SK-MEL-5 (cell line): ENCODE results near the gene ESPNL. TPM values are rescaled to one million over a fixed set of nuclear protein-coding genes. Genes with fewer than 3 reads are reported as not detected.

Source experiments
- DNase-seq: peaks from one replicate; pipeline ENCODE4 v3.0.0-alpha.2; 2016; ENCODE audit warnings: low read depth, low spot score
- in situ Hi-C: cut with HindIII; loops from 2 replicates; pipeline ENCODE4 v1.10.0; 2016; ENCODE audit warnings: low sequenced_read_pairs, high pct_unique_total_duplicates, low pct_unique_long_range_greater_than_20kb
- total RNA-seq: library from RNA; depleted of rRNA; stranded (reverse); fragments of >200 nt; shearing (Covaris generic); gene quantifications from 2 replicates; pipeline ENCODE4 v1.2.3, GENCODE V29; 2014

ESPNL gene
- total RNA-seq, 1 experiment from 2014 or later = 0.29 TPM

GRCh38 chr2:238142382-238143205 lies 42.5 kb downstream of the ESPNL start:
- in situ Hi-C loops = no loop called here
- no peak for DNase-seq

DNA sequence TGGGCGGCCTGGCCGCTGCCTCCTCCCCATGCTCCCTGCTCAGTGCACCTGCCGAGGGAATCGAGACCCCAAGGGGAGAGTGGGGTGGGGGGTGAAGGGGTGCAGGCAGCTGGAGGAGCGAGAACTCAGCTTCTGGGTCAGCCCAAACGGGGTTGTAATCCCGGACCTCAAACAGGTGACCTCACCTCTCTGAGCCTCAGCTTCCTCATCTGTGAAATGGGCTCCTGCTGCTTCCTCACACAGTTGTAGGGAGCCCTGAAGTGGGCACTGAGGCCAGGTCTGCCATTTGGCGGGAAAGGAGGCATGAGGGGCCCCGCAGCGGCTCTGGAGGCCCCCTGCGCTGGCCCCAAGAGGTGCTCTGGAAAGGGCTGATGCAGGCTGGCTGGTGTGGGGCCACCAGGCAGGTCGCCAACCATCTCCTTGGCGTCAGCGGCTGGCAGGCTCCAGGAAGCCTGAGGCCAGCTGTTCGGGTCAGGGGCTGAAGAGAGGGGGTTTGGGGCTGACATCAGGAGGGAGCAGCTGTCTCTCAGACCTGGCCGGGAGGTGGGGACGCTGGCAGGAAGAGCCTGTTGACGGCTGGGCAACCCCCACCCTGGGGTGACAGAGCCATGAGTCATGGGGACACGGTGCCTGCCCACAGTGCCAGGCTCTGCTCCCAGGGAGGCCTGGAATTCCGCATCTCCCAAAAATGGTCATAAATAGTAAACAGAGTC lies 43.3 kb downstream of the ESPNL start:
- no peak for DNase-seq
- in situ Hi-C loops = no loop called here

DNA sequence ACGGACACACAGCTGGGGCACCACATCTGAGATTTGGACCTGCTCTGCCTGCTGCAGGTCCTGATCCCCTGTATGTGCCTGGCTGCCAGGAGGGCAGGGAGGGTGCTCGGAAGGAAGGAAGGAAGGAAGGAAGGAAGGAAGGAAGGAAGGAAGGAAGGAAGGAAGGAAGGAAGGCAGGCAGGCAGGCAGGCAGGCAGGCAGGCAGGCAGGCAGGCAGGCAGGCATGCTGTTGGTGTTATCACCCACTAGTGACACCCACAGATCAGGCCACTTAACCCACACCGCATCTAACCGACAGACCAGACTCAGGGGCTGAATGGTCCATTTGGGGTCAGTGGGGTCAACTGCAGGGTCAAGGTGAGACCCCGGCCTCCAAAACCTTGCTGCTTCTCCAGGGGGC lies 44.1 kb downstream of the ESPNL start:
- in situ Hi-C loops = no loop called here
- DNase-seq = no peak

GRCh38 chr2:238145046-238145445 lies 44.9 kb downstream of the ESPNL start:
- in situ Hi-C loops = no loop called here
- DNase-seq = no peak

DNA sequence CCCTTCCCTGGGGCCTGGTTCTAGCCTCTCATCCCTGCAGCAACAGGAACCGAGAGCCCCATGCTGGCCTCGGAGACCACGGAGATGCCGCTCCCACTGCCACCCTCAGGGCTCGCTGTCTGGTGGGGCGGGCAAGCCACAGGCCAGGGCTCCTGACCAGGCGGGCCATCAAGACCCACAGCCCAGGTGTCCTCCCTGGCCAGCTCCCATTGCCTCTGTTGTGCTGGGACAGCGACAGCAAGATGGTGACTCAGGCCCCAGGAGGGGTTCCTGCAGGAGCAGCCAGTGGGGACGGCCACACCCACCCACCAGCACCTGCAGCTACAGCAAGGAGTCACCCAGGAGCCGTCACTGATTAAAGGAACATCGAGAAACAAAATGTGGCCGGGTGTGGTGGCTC lies 45.7 kb downstream of the ESPNL start:
- no peak for DNase-seq
- in situ Hi-C loops = no loop called here

DNA sequence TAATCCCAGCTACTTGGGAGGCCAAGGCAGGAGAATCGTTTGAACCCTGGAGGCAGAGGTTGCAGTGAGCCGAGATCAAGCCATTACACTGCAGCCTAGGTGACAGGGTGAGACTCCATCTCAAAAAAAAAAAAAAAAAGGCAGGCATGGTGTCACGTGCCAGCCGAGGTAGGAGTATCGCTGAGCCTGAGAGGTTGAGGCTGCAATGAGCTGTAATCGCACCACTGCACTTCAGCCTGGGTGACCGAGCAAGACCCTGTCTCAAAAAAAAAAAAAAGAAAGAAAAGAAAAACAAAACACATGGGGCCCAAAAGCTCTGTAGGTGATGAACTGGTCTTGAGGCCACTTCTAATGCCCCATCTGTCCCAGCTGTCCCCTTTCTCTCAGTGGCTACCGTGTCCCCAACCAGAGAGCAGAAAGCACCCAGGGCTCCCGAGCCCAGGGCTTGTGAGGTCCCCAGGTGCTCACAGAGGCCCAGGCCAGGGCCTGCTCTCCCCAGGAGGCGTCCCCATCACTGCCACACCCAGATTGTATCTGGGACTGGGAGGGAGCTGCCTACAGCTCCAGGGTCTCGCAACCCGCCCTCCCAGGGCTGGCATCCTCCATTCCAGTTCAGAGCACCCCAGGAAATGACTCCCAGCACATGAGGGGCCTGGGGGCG lies 46.9 kb downstream of the ESPNL start:
- no peak for DNase-seq
- in situ Hi-C loops = no loop called here

- in situ Hi-C loops = no loop called here
- DNase-seq = no peak
These were observed 48.8 kb downstream of the ESPNL start for GRCh38 chr2:238148981-238149380.

GRCh38 chr2:238149841-238150572 lies 49.9 kb downstream of the ESPNL start:
- no peak for DNase-seq
- in situ Hi-C loops = no loop called here

DNA sequence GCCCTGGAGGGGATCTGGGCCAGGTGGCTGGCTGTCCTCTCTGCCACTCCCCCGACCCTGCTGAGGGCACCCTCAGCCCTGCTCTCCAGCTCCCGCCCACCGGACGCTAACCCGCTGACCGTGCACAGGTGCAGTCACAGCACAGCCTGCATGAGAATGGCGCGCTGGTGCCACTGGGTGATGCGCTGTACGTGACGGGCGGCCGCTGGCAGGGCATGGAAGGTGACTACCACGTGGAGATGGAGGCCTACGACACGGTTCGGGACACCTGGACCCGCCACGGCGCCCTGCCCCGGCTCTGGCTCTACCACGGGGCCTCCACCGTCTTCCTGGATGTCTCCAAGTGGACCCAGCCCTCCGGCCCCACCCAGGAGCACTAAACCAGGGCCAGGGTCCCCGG lies 50.5 kb downstream of the ESPNL start:
- DNase-seq = no peak
- in situ Hi-C loops = no loop called here

DNA sequence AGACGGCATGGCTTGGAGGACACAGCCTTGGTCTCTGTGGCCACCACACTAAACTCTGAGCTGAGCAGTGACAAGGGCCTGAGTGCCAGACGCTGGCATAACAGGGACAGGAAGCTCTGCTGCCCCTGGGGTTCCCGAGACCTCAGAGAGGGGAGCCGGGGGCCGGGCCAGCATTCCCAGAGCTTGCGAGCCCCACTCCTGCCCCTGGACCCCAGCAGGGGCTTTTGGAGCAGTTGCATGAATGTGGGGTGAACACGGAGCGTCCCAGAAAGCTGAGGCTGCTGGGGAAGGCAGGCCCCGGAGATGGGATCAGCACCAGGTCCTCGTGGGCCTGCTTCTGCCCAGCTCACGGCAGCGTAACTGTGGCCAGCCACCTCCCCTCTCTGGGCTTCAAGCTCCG lies 51.1 kb downstream of the ESPNL start:
- DNase-seq = no peak
- in situ Hi-C loops = no loop called here

DNA sequence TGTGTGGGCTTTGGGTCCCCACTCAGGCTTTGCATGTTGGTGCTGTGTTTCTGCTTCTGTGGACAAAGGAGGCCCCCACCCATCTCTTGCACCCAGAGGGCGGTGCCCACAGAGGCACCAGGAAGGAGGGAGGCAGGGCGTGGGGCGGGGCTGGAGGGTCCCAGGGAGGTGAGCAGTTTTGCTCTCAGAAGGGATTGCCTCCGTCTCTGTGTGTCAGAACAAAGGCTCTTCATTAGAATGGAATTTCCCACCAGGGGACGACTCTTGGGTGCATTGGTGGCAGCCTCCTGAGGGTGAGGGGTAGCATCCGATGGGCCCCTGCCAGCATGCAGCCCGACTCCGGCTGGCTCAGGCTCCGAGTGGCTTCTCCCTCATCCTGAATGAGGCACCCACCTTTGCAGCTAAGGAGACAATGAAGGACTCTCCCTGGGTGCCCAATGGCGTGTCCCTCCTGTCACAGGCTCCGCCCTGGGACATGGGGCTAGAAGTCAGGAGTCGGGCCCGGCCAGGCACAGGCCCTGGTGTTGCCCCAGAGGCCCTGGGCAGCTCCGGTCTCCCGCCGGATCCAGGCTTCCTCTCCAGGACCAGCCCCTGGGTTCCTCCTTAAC lies 51.6 kb downstream of the ESPNL start:
- DNase-seq = no peak
- in situ Hi-C loops = no loop called here

DNA sequence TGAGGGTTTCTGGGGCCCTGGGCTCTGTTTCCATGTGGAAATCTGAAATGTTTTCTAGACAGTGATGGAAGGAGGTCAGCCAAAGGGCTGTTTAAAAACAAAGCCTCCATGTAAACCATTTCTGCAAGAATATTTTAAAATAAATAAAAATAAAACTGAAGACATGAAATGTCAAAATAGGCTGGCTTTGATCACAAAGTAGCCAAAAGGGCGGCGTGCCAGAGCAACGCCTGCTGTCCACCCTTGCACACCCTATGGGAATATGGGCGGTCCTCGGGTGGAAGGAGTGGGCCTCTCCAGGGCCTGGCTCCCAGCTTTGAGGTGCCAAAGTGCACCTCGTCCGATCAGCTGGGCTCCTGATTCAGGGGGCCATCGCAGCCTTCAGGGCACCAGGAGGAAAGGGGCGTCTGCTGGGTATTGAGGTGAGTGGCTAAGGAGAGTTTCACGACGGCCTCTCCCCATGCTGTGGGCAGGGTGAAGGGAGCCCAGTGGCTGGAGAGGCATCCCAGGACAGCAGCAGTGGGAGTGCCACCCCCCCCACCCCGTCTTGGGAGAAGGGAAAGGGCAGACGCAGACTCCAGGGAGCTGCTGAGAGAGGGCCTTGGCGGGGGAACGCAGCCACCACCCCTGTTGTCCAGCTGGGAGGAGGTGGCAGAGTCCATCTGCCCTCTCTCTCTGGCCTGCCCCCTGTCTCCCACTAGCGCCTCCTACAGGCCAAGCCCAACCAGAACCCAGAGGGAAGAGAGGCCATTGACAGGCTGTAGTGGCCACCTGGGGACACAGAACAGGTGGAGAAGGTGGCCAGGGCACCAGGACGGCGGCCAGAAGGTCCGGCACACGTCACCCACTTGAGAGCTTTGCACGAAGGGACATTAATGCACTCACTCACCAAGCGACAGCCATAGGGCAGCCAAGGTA lies 52.9 kb downstream of the ESPNL start:
- in situ Hi-C loops = no loop called here
- DNase-seq = no peak

GRCh38 chr2:238154570-238154969 lies 54.4 kb downstream of the ESPNL start:
- no peak for DNase-seq
- in situ Hi-C loops = no loop called here

DNA sequence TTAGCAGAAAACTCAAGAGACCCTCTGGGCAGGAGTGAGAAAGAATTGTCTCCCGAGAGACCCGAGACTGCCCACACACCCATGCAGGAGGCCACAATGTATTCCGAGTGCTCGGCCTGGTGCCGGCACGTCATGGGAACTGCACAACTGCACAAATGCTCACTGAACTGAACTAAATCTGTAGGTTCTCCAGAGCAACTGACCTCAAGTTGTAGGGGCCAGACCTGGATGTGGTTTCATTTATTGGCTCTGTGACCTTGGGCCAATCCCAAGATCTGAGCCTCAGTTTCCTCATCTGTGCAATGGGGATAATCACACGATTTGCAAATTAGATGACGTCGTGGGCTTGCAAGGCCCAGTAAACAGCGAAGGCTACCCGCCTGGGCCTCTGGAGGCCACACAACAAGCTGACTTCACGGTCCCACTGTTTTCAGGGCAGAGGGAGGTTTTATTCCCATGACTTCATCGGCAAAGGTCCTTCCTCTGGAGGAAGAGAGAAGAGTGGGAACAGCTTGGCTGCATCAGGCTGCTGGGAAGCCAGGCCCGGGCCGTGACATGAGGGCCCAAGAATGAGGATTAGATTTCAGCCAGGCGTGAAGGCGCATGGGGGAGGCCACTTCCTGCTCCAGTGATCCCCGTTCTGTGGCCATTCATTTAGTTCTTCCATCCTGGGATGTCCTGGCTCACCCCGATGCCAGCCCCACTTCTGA lies 55.1 kb downstream of the ESPNL start:
- no peak for DNase-seq
- in situ Hi-C loops = no loop called here

GRCh38 chr2:238155761-238156694 lies 55.9 kb downstream of the ESPNL start:
- in situ Hi-C loops = no loop called here
- no peak for DNase-seq
